Tracheal epithelial cell (primary cell): ENCODE results near the gene AGAP5. TPM values are rescaled to one million over a fixed set of nuclear protein-coding genes. Genes with fewer than 3 reads are reported as not detected.

Experiments
- total RNA-seq: library from RNA; depleted of rRNA; stranded (reverse); fragments of >200 nt; gene quantifications from 2 replicates; pipeline ENCODE4 v1.2.1, GENCODE V29; 2014

AGAP5 gene
- 0.96 and 2.3 TPM in 2 replicates for total RNA-seq

DNA sequence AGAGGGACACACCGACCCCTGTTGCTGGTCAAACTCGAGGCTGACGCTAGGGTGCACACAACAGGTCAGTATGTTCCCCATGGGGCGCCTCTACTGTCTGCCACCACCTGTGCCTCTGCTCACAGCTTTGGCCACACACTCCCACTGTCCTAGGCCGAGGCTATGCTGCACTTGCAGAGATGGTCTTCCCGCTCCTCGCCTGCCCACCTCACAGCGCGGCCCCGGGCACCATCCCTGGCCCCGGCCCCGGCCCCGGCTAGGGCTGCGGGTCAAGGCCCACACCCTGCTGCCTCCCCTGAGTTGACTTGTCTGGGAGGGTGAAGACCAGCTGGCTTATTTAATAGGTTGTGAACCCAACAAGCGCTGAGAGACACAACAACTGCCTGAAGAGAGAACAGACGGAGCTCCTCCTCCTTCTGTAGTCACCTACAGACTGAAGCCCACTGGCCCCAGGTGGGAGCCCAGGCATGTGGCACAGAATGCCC, at the start of gene AGAP5:
Gene AGAP5, minus strand, starts transcription at position 435 of the 485 bp plus-strand sequence. Its CDS starts 354 bp downstream, at position 81.

DNA sequence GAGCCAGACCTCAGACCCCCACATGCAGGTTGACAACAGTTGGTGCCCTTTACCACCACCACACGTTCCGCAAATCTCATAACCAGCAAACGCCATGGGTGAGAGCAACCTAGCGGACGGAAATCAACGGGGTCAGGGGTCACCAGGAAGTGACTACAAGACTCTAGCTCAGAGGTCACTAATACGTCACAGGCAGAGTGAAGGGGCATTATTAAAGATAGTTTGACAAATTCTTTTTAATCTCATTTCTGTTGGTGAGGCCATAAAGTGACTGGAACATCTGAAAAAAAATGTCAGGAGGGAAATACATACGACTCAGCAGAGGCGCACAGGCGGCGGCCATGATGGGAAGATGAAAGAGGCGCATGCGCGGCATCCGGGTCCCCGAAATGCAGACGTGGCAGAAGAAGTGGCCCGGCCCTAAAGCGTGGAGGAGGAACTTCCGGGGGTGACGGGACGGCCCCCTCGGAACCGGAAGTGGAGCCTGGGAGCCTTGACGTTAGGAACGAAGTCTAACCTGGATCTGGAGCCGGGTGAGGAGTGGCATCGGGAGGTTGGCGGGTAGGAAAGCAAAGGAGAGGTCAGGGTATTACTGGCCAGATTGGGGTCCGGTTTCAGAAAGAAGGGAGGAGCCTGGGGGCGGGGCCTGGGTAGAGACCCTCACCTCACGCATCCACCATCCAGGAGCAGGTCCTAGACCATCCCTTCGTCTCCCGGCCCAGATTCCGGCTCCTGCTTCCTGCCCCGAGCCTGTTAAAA, 46.2 kb upstream of the AGAP5 start, which contains the start of gene SEC24C:
Gene SEC24C, plus strand, starts transcription at position 468 of the 759 bp plus-strand sequence. CDS start 2,461 bp downstream, outside the sequence.

DNA sequence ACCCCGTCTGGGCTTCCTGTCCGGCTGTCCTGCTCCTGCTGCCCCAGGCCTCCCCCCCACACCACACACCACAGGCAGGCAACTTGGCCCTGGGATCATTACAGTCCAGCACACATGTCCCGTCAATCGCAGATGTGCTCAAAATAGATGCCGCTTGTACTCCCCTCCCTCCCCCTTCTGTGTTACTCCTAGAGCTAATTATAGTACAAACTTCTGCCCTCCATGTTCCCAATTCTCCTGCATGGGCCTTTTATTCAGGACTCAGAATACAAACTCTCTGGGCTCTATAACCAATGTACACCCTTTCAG, 42.0 kb downstream of the AGAP5 start, which contains the start of gene SYNPO2L:
Gene SYNPO2L, minus strand, starts transcription at position 40 of the 309 bp plus-strand sequence. CDS start 107 bp downstream, outside the sequence.

DNA sequence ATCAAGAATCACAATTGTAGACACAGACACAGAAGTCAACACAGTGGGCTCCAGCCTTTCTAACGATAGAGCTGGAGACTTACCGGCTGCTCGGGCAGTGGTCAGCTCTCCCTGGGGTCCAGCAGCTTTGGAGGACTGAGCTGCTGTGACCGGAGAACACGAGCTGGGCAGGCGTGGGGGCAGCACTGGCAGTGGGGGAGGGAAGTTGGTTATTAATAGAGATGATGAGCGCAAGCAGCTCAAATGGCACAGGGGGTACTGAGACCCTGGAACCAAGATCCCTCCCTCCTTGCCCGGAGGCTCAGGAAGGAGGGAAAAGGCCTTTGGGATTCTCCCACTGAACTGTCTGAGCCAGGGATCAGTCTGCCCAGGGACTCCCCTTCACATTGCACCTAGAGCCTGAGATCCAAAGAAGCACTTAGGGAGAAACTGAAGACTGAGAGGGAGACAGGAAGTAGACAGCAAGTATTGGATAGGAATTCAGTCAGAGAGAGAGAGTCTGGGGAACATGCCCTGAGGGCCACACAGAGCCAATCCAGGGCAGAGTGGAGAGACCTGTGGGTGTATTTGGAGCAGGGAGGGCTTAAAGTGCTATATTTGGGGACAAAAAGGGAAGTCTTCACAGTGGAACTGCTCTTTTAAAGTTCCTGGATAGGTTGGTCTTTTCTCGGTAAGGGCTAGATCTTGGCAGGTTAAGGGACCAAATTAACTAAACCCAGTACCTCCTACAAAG, 56.4 kb downstream of the AGAP5 start, which contains the start of gene MYOZ1:
Gene MYOZ1, minus strand, starts transcription at position 147 of the 733 bp plus-strand sequence. CDS start 1,457 bp downstream, outside the sequence.

Other genes with a start within 250 kb of the AGAP5 start
- gene PPP3CB, start 202.1 kb downstream of the AGAP5 start, total RNA-seq, result 19.2 and 19.8 TPM in 2 replicates
- 10.4 and 17.6 TPM in 2 replicates for gene USP54, start 106.8 kb downstream of the AGAP5 start, total RNA-seq
- not detected in 2 replicates for gene MYOZ1, start 56.6 kb downstream of the AGAP5 start, total RNA-seq
- gene SYNPO2L, start 42.1 kb downstream of the AGAP5 start, total RNA-seq, result not detected in 2 replicates
- gene SEC24C, start 46.3 kb upstream of the AGAP5 start, total RNA-seq, result 45.6 and 52.1 TPM in 2 replicates
- 16.4 and 16.8 TPM in 2 replicates for gene CHCHD1, start 83.9 kb upstream of the AGAP5 start, total RNA-seq
- 39.3 and 44.1 TPM in 2 replicates for gene ZSWIM8, start 87.5 kb upstream of the AGAP5 start, total RNA-seq
- gene NDST2, start 113.5 kb upstream of the AGAP5 start, total RNA-seq, result 6.6 and 7.0 TPM in 2 replicates
- 18.3 and 23.2 TPM in 2 replicates for gene CAMK2G, start 176.4 kb upstream of the AGAP5 start, total RNA-seq
- 72.9 and 837 TPM in 2 replicates for gene PLAU, start 213.0 kb upstream of the AGAP5 start, total RNA-seq